GM18519 (cell line): Measurements from ENCODE around the gene TNRC6C.
"Not testable (repeated sequence)": the region's sequence is repeated elsewhere in the genome, so short reads cannot be mapped to it uniquely, and the experiment has no call there.

Experiments used
- ATAC-seq: cut with Tn5 transposase; IDR thresholded peaks from one replicate; pipeline ENCODE4 v1.9.1; 2021; ENCODE audit warnings: mild to moderate bottlenecking, moderate library complexity; ENCODE audit not compliant: unreplicated experiment, low FRiP score

Gene TNRC6C

DNA sequence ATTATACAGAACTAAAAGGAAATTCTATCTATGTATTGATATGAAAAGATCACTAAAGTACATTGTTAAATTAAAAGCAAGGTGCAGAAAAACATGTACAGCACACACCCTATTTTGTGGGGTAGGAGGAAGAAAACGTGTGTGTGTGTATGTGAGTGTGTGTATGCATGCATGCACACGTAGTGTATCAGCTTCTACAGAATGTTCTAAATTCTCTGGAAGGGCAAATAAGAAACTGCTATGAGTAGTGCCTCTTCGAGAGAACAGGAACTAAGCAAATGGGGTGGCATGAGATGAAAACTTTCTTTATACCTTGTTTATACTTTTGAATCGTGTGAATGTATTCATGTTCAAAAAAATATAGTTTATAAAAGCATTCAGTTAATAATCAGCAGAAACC is 111.2 kb downstream of the TNRC6C start:
- ATAC-seq: no peak

DNA sequence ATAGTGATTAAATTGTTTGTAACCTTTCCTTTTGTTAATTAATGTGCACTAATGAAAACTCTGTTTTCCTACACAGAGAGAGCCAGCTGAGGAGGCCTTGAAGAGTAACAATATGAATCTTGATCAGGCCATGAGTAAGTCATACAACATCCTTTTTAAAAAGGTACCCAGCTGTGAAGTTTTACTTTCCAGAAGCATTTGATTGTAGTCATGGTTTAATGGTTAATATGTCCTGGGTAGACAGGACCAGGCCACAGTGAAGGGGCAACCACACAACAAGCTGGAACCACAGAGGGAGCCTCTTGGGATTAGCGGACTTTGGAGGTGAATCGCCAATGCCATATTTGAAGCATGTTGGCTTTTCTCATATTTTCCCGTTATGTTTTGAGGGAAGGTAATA is 114.5 kb downstream of the TNRC6C start:
- ATAC-seq: no peak

DNA sequence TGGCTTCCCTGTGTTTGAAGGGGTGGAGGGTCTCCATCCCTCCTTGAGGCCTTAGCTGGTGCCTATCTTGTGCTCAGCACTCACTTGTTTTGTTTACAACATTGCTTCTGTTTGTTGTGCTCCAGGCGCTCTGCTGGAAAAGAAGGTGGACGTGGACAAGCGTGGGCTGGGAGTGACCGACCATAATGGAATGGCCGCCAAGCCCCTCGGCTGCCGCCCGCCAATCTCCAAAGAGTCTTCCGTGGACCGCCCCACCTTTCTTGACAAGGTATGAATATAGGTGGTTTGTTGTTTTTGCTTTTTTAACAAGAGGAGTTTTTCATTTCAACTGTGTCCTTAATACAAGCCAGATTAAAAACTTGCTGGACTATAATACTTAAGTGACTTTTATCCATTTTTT is 116.5 kb downstream of the TNRC6C start:
- no peak for ATAC-seq

GRCh38 chr17:78075545-78075944 is 117.0 kb downstream of the TNRC6C start:
- no peak for ATAC-seq

- no peak for ATAC-seq
Observed at GRCh38 chr17:78079253-78079652, 120.8 kb downstream of the TNRC6C start.

GRCh38 chr17:78081551-78081950 is 123.0 kb downstream of the TNRC6C start:
- no peak for ATAC-seq

DNA sequence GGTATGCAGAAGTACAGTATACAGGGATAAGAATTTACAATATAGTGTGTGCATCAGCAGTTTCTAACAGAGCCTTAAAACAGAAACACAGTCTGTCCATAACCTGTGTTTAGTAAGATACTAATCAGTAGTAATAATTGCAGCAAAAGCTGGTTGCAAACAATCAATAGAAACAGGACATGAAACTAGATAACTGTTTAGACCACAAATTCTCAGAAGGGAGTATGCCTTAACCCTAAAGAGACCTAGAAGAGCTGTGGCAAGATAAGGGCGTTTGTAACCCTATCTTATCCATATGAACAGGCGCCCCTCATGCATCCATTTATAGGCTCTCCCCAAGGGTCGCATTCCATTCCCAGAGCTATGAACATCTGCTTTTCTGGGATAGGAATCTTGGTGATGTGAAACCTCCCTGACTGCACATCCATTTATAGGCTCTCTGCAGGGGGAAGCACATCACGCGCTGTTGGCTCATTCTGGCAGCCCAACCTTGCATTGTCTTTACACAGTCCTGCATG is 123.9 kb downstream of the TNRC6C start:
- ATAC-seq: not testable (repeated sequence)

DNA sequence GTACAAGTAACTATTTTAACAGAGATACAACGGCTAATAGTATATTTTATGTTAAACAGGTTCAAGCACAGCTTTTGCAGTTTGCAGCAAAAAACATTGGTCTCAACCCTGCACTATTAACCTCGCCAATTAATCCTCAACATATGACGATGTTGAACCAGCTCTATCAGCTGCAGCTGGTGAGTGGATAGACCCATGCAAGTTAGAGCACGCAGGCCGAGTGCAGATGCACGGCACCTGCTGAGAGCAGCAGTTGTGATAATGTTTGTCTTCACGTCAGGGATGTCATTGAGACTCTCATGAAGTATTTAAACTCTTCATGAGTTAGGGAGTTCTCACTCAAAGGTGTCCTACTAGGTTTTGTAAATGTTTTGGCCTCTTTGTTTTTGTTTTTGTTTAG is 124.5 kb downstream of the TNRC6C start:
- ATAC-seq: no peak

DNA sequence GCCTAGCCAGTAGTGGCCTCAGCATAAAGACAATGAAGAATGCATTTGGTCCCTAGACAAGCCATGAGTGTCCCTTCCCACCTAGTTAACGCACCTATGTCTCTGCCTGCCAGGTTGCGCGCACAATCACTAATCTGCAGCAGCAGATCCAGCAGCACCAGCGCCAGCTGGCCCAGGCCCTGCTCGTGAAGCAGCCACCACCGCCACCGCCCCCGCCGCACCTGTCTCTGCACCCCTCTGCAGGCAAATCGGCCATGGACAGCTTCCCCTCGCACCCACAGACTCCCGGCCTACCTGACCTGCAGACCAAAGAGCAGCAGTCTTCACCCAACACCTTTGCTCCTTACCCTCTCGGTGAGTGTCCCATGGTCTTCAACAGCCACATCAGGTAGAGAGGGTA is 128.2 kb downstream of the TNRC6C start:
- no peak for ATAC-seq

DNA sequence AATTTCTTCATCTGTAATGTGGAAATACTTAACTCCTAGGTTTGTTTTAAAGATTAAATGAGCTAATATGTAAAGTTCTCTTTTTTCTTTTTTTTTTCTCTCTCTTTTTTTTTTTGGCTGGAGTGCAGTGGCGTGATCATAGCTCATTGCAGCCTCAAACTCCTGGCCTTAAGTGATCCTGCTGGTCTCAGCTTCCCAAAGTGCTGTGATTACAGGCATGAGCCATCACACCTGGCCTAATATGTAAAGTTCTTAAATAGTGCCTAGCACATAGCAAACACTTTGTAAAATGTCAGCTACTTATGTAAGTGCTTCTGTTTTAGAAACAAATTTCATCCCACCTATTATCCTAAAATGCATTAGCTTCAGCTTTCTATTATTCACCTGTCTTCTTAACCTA is 130.0 kb downstream of the TNRC6C start:
- ATAC-seq: no peak

GRCh38 chr17:78089576-78090281 is 131.2 kb downstream of the TNRC6C start:
- no peak for ATAC-seq

DNA sequence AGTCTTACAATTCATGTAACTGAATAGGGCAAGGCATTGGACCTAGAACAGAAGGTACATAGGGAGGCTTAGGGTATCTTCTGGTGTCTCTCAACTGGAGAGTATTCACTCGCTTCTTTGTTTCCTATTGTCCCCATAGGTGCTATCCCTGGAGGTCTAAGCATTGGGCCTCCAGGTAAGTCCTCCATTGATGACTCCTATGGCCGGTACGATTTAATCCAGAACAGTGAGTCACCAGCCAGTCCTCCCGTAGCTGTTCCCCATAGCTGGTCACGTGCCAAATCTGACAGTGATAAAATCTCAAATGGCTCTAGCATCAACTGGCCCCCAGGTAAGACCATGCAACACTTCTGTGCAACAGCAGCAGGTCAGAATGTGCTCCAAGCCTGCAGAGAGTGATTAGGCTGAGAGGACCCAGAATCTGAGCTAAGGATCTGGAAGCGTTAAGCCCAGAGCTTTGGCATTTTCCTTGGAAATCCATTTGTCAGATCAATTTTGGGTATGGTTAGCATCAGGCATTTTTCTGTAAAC is 134.4 kb downstream of the TNRC6C start:
- ATAC-seq: no peak

GRCh38 chr17:78095035-78095434 is 136.5 kb downstream of the TNRC6C start:
- ATAC-seq: no peak

GRCh38 chr17:78096093-78096492 is 137.6 kb downstream of the TNRC6C start:
- no peak for ATAC-seq

DNA sequence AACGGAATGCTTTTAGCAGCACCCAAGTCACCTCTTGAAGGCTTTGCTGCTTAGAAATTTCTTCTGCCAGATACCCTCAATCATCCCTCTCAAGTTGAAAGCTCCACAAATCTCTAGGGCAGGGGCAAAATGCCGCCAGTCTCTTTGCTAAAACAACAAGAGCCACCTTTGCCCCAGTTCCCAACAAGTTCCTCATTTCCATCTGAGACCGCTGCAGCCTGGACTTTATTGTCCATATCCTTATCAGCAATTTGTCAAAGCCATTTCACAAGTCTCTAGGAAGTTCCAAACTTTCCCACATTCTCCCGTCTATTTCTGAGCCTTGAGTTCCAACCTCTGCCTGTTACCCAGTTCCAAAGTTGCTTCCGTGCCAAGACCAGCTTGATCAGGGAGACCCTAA is 142.6 kb downstream of the TNRC6C start:
- no peak for ATAC-seq

DNA sequence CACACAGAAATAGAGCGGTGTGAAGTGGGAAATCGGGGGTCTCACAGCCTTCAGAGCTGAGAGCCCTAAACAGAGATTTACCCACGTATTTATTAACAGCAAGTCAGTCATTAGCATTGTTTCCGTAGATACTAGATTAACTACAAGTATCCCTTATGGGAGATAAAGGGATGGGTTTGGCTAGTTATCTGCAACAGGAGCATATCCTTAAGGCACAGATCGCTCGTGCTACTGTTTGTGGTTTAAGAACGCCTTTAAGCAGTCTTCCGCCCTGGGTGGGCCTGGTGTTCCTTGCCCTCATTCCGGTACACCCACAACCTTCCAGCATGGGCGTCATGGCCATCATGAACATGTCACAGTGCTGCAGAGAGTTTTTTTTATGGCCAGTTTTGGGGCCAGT is 143.0 kb downstream of the TNRC6C start:
- no peak for ATAC-seq

DNA sequence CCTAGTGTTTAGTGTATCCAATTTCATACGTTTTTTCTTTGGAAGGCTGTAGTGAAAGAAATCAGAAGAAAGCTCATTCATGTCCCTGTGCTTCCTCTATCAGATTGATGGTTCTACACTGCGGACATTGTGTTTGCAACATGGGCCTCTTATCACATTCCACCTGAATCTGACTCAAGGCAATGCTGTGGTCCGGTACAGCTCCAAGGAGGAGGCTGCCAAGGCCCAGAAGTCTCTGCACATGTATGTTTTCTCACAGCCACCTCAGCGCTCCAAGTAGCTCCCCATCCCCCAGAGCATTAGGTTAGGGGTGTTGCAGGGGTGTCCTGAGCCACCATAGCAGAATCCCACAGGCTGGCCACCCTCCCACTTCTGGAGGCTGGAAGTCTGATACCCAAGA is 144.8 kb downstream of the TNRC6C start:
- ATAC-seq: no peak

DNA sequence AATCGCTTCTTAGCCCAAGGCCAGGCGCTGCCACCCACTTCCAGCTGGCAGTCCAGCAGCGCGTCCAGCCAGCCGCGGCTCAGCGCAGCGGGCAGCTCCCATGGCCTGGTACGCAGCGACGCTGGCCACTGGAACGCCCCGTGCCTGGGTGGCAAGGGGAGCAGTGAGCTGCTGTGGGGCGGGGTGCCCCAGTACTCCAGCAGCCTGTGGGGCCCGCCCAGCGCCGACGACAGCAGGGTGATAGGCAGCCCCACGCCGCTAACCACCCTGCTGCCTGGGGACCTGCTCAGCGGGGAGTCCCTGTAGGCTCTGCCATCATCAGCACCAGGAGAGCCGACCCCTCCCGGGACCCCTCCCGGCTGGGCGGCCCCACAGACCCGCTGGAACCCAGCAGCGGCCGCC is 146.0 kb downstream of the TNRC6C start:
- ATAC-seq: no peak

DNA sequence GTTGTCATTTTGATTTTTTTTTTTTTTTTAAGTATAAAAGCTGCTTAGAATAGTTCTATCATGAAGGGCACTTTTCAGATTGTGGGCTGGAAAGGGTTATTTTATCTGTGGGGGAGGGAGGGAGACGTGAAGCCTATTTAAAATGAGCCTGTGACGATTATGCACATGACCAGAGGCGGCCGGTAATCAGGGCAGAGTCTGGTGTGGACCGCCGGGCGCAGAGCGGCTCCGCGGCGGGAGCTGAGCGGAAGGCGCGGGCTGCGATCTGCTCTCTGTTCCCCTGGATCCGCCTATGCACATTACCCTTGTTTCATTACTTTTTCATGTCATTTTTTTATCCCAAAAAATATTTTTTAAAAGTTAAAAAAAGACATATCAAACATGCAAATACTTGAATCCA is 146.6 kb downstream of the TNRC6C start:
- no peak for ATAC-seq

GRCh38 chr17:78105551-78105950 is 147.0 kb downstream of the TNRC6C start:
- ATAC-seq: no peak

- no peak for ATAC-seq
Observed at GRCh38 chr17:78106211-78106610, 147.7 kb downstream of the TNRC6C start.

- no peak for ATAC-seq
Observed at GRCh38 chr17:78107457-78107856, 149.0 kb downstream of the TNRC6C start.
